HFFc6 (cell line): Measurements from ENCODE around the gene RALGPS1. TPM values are rescaled to one million over a fixed set of nuclear protein-coding genes. Genes with fewer than 3 reads are reported as not detected.

ENCODE experiments used
- DNase-seq: peaks from one replicate; pipeline ENCODE4 v3.0.0-alpha.2; 2018
- H3K27ac Mint-ChIP-seq: 2 replicates; pipeline ENCODE4 v1.8.0; 2020; ENCODE audit warnings: mild to moderate bottlenecking, mixed read lengths
- H3K27me3 Mint-ChIP-seq: 2 replicates; pipeline ENCODE4 v1.8.0; 2021; ENCODE audit warnings: mild to moderate bottlenecking, moderate library complexity, mixed read lengths; ENCODE audit not compliant: insufficient read depth
- H3K36me3 Mint-ChIP-seq: 2 replicates; pipeline ENCODE4 v1.8.0; 2021; ENCODE audit warnings: low read depth, mixed read lengths
- H3K4me1 Mint-ChIP-seq: 2 replicates; pipeline ENCODE4 v1.8.0; 2020; ENCODE audit warnings: low read depth, mixed read lengths
- H3K4me3 Mint-ChIP-seq: 2 replicates; pipeline ENCODE4 v1.8.0; 2020; ENCODE audit warnings: mild to moderate bottlenecking, moderate library complexity, mixed read lengths
- H3K9me3 Mint-ChIP-seq: 2 replicates; pipeline ENCODE4 v1.8.0; 2020; ENCODE audit warnings: mild to moderate bottlenecking, mixed read lengths
- CTCF ChIP-seq: fragments of 200-600 bp; sonication (generic); IDR thresholded peaks from 2 replicates; pipeline ENCODE4 v1.5.0; 2021; ENCODE audit warnings: antibody characterized with exemption, mild to moderate bottlenecking
- total RNA-seq, 6 experiments: library from RNA; stranded (reverse); fragmentation: NEBNext Ultra II Directional; extraction: Animal tissue kit (Norgen Biotek cat#: 25700); gene quantifications; 2 replicates in 1 of 6; 3 replicates in 5 of 6; pipeline ENCODE4 v1.2.3, GENCODE V29; 2021

Gene RALGPS1
- total RNA-seq, 6 experiments from 2014 or later: 0.68 to 1.6 (median 1.1) TPM

- DNase-seq: no peak
- H3K27ac Mint-ChIP-seq: peak overlapping the region; percentile 38
- peaks cover 42% of the 10 kb centered on the region for H3K4me1 Mint-ChIP-seq
- H3K36me3 Mint-ChIP-seq: no peaks in the 10 kb centered on the region
- no peak overlapping the region for H3K4me3 Mint-ChIP-seq
- no peak for TF ChIP-seq CTCF
- H3K9me3 Mint-ChIP-seq: no peaks in the 10 kb centered on the region
- H3K27me3 Mint-ChIP-seq: no peaks in the 10 kb centered on the region
Measured at GRCh38 chr9:127161081-127161624, 246.6 kb downstream of the RALGPS1 start.

- Mint-ChIP-seq H3K36me3 (no peaks in the 10 kb centered on the region), H3K27ac (peak overlapping the region; percentile 70), H3K27me3 (peaks cover 1% of the 10 kb centered on the region; the same call in 1 of the 2 replicates), H3K4me3 (no peak overlapping the region), H3K4me1 (peaks cover 49% of the 10 kb centered on the region), H3K9me3 (no peaks in the 10 kb centered on the region)
- DNase-seq: peak; percentile 68
- no peak for TF ChIP-seq CTCF
Measured at GRCh38 chr9:127162046-127162863, 247.7 kb downstream of the RALGPS1 start.

- peak overlapping the region; percentile 70 for H3K27ac Mint-ChIP-seq
Measured at GRCh38 chr9:127162864-127163365, 248.3 kb downstream of the RALGPS1 start.

GRCh38 chr9:127163409-127163808, 248.8 kb downstream of the RALGPS1 start:
- no peak overlapping the region for H3K4me3 Mint-ChIP-seq
- no peak for TF ChIP-seq CTCF
- H3K27ac Mint-ChIP-seq: peak overlapping the region; percentile 70
- H3K9me3 Mint-ChIP-seq: no peaks in the 10 kb centered on the region
- H3K4me1 Mint-ChIP-seq: peaks cover 49% of the 10 kb centered on the region
- H3K36me3 Mint-ChIP-seq: no peaks in the 10 kb centered on the region
- peak; percentile 70 for DNase-seq
- peaks cover 1% of the 10 kb centered on the region for H3K27me3 Mint-ChIP-seq

More at GRCh38 chr9:127162864-127163365, 248.3 kb downstream of the RALGPS1 start:
- Mint-ChIP-seq H3K4me1 (peaks cover 49% of the 10 kb centered on the region), H3K36me3 (no peaks in the 10 kb centered on the region), H3K4me3 (no peak overlapping the region), H3K27me3 (peaks cover 1% of the 10 kb centered on the region), H3K9me3 (no peaks in the 10 kb centered on the region)
- DNase-seq: no peak
- TF ChIP-seq CTCF: no peak

GRCh38 chr9:127165116-127165515, 250.5 kb downstream of the RALGPS1 start:
- H3K36me3 Mint-ChIP-seq: no peaks in the 10 kb centered on the region
- H3K9me3 Mint-ChIP-seq: no peaks in the 10 kb centered on the region
- no peak overlapping the region for H3K27ac Mint-ChIP-seq
- H3K27me3 Mint-ChIP-seq: peaks cover 1% of the 10 kb centered on the region
- no peak for DNase-seq
- TF ChIP-seq CTCF: no peak
- peaks cover 36% of the 10 kb centered on the region for H3K4me1 Mint-ChIP-seq
- H3K4me3 Mint-ChIP-seq: no peak overlapping the region
